GM12892 (cell line): ENCODE results near the gene XCR1.

Experiments used
- POLR2A ChIP-seq: IDR thresholded peaks from 2 replicates; pipeline ENCODE4 v1.6.1; 2011; ENCODE audit warnings: low read depth, low read length, control low read depth
- POLR2AphosphoS5 ChIP-seq: IDR thresholded peaks from 2 replicates; pipeline ENCODE4 v1.6.1; 2011; ENCODE audit warnings: low read depth, low read length, control low read depth
- TAF1 ChIP-seq: IDR thresholded peaks from 2 replicates; pipeline ENCODE4 v1.6.1; 2011; ENCODE audit warnings: low read depth, mild to moderate bottlenecking, control low read depth, low read length, borderline replicate concordance

- TF ChIP-seq TAF1 = no peak
- TF ChIP-seq POLR2AphosphoS5 = no peak
- TF ChIP-seq POLR2A = no peak
Observed at GRCh38 chr3:46021516-46021915, 5.8 kb downstream of the XCR1 start.
